ENCODE data around the gene SPEM3. TPM values are rescaled to one million over a fixed set of nuclear protein-coding genes. Genes with fewer than 3 reads are reported as not detected.

The SPEM3 gene
- total RNA-seq, 1 donor from 2014 or later = not detected

DNA sequence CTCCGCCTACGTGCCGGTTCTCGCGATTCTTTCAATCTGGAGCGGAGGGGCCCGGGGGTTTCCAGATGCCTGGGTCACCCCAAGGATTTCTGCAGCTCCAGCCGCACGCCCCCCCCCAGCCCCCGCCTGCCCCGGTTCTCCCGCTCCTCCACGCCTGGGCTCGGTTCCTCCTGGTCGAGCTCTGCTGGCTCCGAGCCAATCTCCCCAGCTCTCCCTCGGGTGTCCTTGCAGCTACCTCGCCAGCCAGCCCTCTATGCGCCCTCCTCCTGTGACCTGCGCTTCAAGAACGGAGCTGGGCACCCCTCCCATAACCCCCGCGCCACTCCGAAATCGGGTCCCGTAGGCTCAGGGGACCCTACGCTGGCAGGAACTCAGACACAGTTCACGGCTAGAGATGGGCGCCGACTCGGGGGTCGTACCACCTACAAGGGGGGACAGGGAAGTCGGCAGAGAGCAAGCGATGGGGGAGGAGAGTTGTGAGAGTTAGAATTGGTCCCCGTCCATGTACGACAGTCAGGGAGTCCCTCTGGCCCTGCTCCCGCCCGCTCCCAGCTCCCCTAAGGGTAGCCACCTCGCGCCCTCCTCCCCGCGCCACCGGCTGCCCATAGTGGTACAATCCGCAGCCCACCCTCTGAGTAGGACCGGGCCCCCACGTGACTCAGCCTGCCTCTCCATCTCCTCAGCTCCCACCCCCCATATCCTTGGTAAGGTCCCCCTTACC, 11.6 kb downstream of the SPEM3 start:
- peak overlapping the region; percentile 84 for H3K4me3 Mint-ChIP-seq (ENCODE audit: unreplicated experiment)
- no peaks in the 10 kb centered on the region for H3K9me3 Mint-ChIP-seq (ENCODE audit: low read depth)
- TF ChIP-seq CTCF (IDR thresholded peaks at IDR 0.05) = no peak
- H3K36me3 Mint-ChIP-seq (ENCODE audit: low read depth) = no peaks in the 10 kb centered on the region
- H3K27ac Mint-ChIP-seq (ENCODE audit: unreplicated experiment) = peak overlapping the region; percentile 59
- DNase-seq (ENCODE audit: low spot score) = no peak
- H3K4me1 Mint-ChIP-seq (ENCODE audit: low read depth) = peaks cover 68% of the 10 kb centered on the region
- no peaks in the 10 kb centered on the region for H3K27me3 Mint-ChIP-seq (ENCODE audit: low read depth)

DNA sequence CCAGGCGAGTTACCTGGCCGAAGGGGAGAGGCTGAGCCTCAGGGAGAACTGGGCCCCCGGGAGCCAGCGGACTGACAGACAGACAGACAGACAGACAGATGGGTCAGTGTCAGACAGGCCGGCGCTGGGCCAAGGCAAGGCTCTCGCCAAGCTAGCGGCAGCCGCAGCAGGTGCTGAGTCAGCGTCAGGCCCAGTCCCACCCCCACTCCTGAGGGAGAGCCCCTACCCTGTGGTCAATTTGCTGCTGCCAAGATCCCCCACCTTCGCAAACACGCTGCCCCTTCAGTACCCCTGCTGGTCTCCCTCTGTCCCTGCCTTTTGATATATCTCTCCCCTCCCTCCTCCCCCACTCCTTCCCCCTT, 12.2 kb downstream of the SPEM3 start:
- peak; percentile 31 for TF ChIP-seq CTCF (IDR thresholded peaks at IDR 0.05)
- DNase-seq (ENCODE audit: low spot score) = no peak
- peaks cover 70% of the 10 kb centered on the region for H3K4me1 Mint-ChIP-seq (ENCODE audit: low read depth)
- peak overlapping the region; percentile 84 for H3K4me3 Mint-ChIP-seq (ENCODE audit: unreplicated experiment)
- H3K36me3 Mint-ChIP-seq (ENCODE audit: low read depth) = no peaks in the 10 kb centered on the region
- no peaks in the 10 kb centered on the region for H3K27me3 Mint-ChIP-seq (ENCODE audit: low read depth)
- H3K27ac Mint-ChIP-seq (ENCODE audit: unreplicated experiment) = peak overlapping the region; percentile 59
- H3K9me3 Mint-ChIP-seq (ENCODE audit: low read depth) = no peaks in the 10 kb centered on the region

DNA sequence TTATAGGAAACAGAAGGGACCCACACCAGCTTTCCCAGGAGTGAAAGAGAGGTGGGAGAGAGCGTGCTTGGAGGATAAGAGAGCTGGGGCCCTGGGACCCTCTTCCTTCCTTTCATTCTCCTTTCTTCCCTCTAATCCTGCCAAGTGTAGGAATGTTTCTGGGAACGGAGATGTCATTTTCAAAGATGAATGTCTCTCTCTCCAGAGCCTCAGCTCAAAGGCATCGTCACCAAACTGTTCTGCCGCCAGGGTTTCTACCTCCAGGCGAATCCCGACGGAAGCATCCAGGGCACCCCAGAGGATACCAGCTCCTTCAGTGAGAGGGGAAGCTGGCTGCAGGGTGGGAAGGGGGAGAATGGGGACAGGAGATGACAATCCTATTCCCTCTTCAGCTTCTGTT, 12.6 kb downstream of the SPEM3 start:
- no peak overlapping the region for H3K4me3 Mint-ChIP-seq (ENCODE audit: unreplicated experiment)

DNA sequence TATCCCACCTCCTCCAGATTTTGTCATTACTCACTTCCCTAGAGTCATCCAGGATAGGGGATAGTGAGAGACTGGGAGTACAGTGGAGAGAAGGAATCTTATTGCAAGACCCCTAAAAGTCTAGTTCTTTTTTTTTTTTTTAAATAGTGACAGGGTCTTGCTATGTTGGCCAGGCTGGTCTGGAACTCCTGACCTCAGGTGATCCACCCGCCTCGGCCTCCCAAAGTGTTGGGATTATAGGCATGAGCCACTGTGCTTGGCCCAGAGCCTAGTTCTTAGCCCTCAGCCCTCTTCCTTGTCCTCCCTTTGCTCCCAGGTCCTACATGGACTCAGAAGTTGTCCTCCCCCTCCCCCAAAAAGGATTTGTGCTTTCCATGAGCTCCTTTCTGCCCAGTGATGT, 13.5 kb downstream of the SPEM3 start:
- Mint-ChIP-seq H3K9me3 (ENCODE audit: low read depth) (no peaks in the 10 kb centered on the region), H3K27ac (ENCODE audit: unreplicated experiment) (no peak overlapping the region), H3K4me1 (ENCODE audit: low read depth) (peaks cover 61% of the 10 kb centered on the region), H3K4me3 (ENCODE audit: unreplicated experiment) (no peak overlapping the region), H3K27me3 (ENCODE audit: low read depth) (peaks cover 3% of the 10 kb centered on the region), H3K36me3 (ENCODE audit: low read depth) (no peaks in the 10 kb centered on the region)
- no peak for DNase-seq (ENCODE audit: low spot score)
- TF ChIP-seq CTCF (IDR thresholded peaks at IDR 0.05) = no peak

More for the DNA sequence above, 12.6 kb downstream of the SPEM3 start:
- Mint-ChIP-seq H3K36me3 (ENCODE audit: low read depth) (no peaks in the 10 kb centered on the region), H3K27me3 (ENCODE audit: low read depth) (no peaks in the 10 kb centered on the region), H3K27ac (ENCODE audit: unreplicated experiment) (peak overlapping the region; percentile 22), H3K4me1 (ENCODE audit: low read depth) (peaks cover 68% of the 10 kb centered on the region), H3K9me3 (ENCODE audit: low read depth) (no peaks in the 10 kb centered on the region)
- no peak for TF ChIP-seq CTCF (IDR thresholded peaks at IDR 0.05)
- DNase-seq (ENCODE audit: low spot score) = no peak

DNA sequence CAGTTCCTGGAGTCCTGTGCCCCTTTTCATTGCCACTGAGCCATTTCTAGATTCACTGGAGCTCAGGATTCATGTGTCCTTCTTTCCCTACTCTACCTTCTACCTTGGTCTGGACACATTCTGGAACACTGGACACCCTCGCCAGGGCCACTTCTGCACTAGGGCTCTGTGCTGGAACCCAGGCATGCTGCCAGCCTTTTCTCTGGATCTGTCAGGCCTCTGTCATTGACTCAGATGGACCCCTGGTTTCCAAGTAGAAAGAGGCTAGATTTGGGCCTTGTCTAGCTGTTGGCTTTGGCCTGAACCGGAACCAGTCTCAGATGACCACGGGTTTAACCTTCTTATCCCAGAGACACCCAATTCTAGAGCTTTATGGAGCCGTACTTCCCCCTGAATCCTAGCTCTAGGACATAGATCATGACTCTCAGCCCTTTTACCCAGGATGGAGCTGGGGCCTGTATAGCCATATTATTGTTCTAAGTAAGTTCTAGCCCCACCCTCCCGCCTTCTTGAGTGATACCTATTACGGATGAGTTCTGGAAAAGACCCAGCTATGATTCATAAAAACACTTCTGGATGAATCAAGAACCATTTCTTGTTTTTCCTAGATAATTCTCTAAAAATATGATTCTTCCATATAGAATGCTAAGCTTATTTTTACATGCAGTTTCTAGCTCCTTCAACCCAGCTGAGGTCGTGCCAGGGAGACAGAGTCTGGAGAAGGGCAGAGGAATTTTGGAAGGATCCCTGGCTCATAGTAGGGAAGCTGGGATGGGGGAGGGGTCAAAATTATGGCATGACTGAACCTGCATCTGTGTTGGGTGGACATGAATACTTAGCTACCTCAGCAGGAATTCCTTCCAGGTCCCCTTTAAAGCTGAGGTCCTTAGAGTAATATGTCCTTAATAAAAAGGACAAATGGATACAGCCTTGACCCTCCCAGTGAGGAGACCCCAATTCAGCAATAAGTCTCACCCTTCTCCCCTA, 15.1 kb downstream of the SPEM3 start:
- TF ChIP-seq CTCF (IDR thresholded peaks at IDR 0.05) = no peak
- Mint-ChIP-seq H3K27ac (ENCODE audit: unreplicated experiment) (peak overlapping the region; percentile 59), H3K9me3 (ENCODE audit: low read depth) (no peaks in the 10 kb centered on the region), H3K4me3 (ENCODE audit: unreplicated experiment) (no peak overlapping the region), H3K4me1 (ENCODE audit: low read depth) (peaks cover 48% of the 10 kb centered on the region), H3K36me3 (ENCODE audit: low read depth) (peaks cover 2% of the 10 kb centered on the region), H3K27me3 (ENCODE audit: low read depth) (peaks cover 9% of the 10 kb centered on the region)
- DNase-seq (ENCODE audit: low spot score) = no peak

All from chondrocyte (in vitro differentiated cells).